ENCODE data around the gene NTHL1. TPM values are rescaled to one million over a fixed set of nuclear protein-coding genes. Genes with fewer than 3 reads are reported as not detected.

Gene NTHL1
- total RNA-seq, 1 experiment from 2014 or later = 47.3 TPM

GRCh38 chr16:2082171-2082982 lies 34.7 kb upstream of the NTHL1 start:
- Histone ChIP-seq H3K27ac (no peak overlapping the region), H3K9me2 (ENCODE audit: insufficient read depth) (no peaks in the 10 kb centered on the region), H4K20me1 (ENCODE audit: insufficient read depth) (no peaks in the 10 kb centered on the region), H3K79me2 (ENCODE audit: low read depth) (no peaks in the 10 kb centered on the region), H3F3A (ENCODE audit: insufficient read depth, low read depth) (no peaks in the 10 kb centered on the region), H3K4me3 (no peak overlapping the region), H3K27me3 (ENCODE audit: insufficient read depth, low read depth) (no peaks in the 10 kb centered on the region), H3K4me2 (no peak overlapping the region), H3K36me3 (ENCODE audit: low read depth) (no peaks in the 10 kb centered on the region), H3K9me3 (ENCODE audit: insufficient read depth, low read depth) (no peaks in the 10 kb centered on the region), H3K4me1 (replicated peaks; ENCODE audit: insufficient read depth) (no peaks in the 10 kb centered on the region), H2AFZ (no peak overlapping the region)
- CTCF ChIA-PET = interaction anchor here (0.6 kb wide), 1 partner anchor 66 kb away, joined by 5 read pairs; no protein-coding TSS in a partner anchor
- no TSS peak for BruUV-seq (replicated peaks)
- intact Hi-C loops (cut with micrococcal nuclease; ENCODE audit: unreplicated experiment) = no loop called here
- POLR2A ChIA-PET (ENCODE audit: unreplicated experiment) = no interaction called here
- TF ChIP-seq CTCF (conservative IDR thresholded peaks at IDR 0.05) (no peak), EZH2 (IDR thresholded peaks at IDR 0.05; ENCODE audit: low read depth) (no peak)
- DNase-seq = no peak

- Histone ChIP-seq H3K27ac (no peak overlapping the region), H4K20me1 (ENCODE audit: insufficient read depth) (no peaks in the 10 kb centered on the region), H3K27me3 (ENCODE audit: insufficient read depth, low read depth) (no peaks in the 10 kb centered on the region), H3K36me3 (ENCODE audit: low read depth) (no peaks in the 10 kb centered on the region), H2AFZ (no peak overlapping the region), H3K4me3 (no peak overlapping the region), H3K9me2 (ENCODE audit: insufficient read depth) (no peaks in the 10 kb centered on the region), H3K4me1 (replicated peaks; ENCODE audit: insufficient read depth) (no peaks in the 10 kb centered on the region), H3F3A (ENCODE audit: insufficient read depth, low read depth) (no peaks in the 10 kb centered on the region), H3K9me3 (ENCODE audit: insufficient read depth, low read depth) (no peaks in the 10 kb centered on the region), H3K79me2 (ENCODE audit: low read depth) (no peaks in the 10 kb centered on the region), H3K4me2 (no peak overlapping the region)
- ChIA-PET POLR2A (ENCODE audit: unreplicated experiment) (no interaction called here), CTCF (interaction anchor here (0.6 kb wide), 1 partner anchor 65 kb away, joined by 5 read pairs; no protein-coding TSS in a partner anchor)
- no peak for DNase-seq
- no TSS peak for BruUV-seq (replicated peaks)
- no peak for TF ChIP-seq CTCF (conservative IDR thresholded peaks at IDR 0.05)
- no peak for TF ChIP-seq EZH2 (IDR thresholded peaks at IDR 0.05; ENCODE audit: low read depth)
- intact Hi-C loops (cut with micrococcal nuclease; ENCODE audit: unreplicated experiment) = no loop called here
Observed at GRCh38 chr16:2081201-2082084, 33.8 kb upstream of the NTHL1 start.

- H3K27ac ChIP-seq = no peak overlapping the region
- H3K36me3 ChIP-seq (ENCODE audit: low read depth) = no peaks in the 10 kb centered on the region
- CTCF ChIA-PET = no interaction called here
- H3K4me1 ChIP-seq (replicated peaks; ENCODE audit: insufficient read depth) = no peaks in the 10 kb centered on the region
- no peaks in the 10 kb centered on the region for H3K9me3 ChIP-seq (ENCODE audit: insufficient read depth, low read depth)
- no peaks in the 10 kb centered on the region for H3K79me2 ChIP-seq (ENCODE audit: low read depth)
- H2AFZ ChIP-seq = no peak overlapping the region
- TF ChIP-seq CTCF (conservative IDR thresholded peaks at IDR 0.05) = no peak
- no peak for TF ChIP-seq EZH2 (IDR thresholded peaks at IDR 0.05; ENCODE audit: low read depth)
- no peaks in the 10 kb centered on the region for H3F3A ChIP-seq (ENCODE audit: insufficient read depth, low read depth)
- no peaks in the 10 kb centered on the region for H3K9me2 ChIP-seq (ENCODE audit: insufficient read depth)
- no peak overlapping the region for H3K4me2 ChIP-seq
- no peaks in the 10 kb centered on the region for H3K27me3 ChIP-seq (ENCODE audit: insufficient read depth, low read depth)
- BruUV-seq (replicated peaks) = no TSS peak
- no peaks in the 10 kb centered on the region for H4K20me1 ChIP-seq (ENCODE audit: insufficient read depth)
- no peak overlapping the region for H3K4me3 ChIP-seq
- POLR2A ChIA-PET (ENCODE audit: unreplicated experiment) = no interaction called here
- intact Hi-C loops (cut with micrococcal nuclease; ENCODE audit: unreplicated experiment) = no loop called here
- no peak for DNase-seq
Observed at GRCh38 chr16:2079991-2080390, 32.4 kb upstream of the NTHL1 start.

Data from PC-9 (cell line).